Nucleus accumbens (tissue), 56 donors: Measurements from ENCODE around the gene IRAK2.
A peak's percentile ranks its signal among the peaks of the same experiment; 100 is the strongest.
"Not testable (repeated sequence)": the region's sequence is repeated elsewhere in the genome, so short reads cannot be mapped to it uniquely, and the experiment has no call there.

Experiments
- DNase-seq, 56 donors: peaks; one replicate each; lab custom pipeline; 2025; lab: John Stamatoyannopoulos, UW

The IRAK2 gene, protein sequence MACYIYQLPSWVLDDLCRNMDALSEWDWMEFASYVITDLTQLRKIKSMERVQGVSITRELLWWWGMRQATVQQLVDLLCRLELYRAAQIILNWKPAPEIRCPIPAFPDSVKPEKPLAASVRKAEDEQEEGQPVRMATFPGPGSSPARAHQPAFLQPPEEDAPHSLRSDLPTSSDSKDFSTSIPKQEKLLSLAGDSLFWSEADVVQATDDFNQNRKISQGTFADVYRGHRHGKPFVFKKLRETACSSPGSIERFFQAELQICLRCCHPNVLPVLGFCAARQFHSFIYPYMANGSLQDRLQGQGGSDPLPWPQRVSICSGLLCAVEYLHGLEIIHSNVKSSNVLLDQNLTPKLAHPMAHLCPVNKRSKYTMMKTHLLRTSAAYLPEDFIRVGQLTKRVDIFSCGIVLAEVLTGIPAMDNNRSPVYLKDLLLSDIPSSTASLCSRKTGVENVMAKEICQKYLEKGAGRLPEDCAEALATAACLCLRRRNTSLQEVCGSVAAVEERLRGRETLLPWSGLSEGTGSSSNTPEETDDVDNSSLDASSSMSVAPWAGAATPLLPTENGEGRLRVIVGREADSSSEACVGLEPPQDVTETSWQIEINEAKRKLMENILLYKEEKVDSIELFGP

DNA sequence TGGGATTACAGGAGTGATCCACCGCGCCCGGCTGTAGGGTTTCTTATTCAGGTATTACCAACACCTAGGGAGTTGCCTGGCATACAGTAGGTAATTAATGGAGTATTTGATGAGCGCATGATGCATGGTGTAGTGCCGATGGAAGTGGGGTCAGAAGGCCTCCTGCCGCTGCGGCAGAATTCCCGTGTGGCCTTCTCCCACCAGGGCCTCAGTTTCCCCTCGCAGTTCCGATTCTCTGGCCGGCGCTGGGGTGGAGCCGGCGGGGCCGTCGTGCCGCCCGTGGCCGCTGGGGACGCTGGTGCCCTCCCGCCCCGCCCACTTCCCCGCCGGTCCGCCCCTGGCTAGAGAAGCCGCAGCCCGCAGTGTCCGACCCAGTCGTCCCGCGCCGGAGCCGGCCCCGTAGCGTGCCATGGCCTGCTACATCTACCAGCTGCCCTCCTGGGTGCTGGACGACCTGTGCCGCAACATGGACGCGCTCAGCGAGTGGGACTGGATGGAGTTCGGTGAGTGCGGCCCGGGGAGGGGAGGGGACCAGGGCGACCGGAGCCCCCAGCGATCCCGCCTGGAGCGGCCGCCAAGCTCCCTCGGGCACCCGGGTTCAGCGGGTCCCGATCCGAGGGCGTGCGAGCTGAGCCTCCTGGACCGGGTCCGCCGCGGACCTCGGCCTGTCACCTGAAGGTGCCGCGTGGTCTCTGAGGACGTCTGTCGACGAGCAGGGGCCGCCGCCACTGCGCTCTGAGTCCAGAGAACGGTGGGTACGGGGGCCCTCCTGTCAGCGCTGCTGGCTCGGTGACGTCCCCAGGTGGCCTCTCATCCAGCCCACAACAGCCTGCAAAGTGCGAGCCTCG is at the start of gene IRAK2:
TSS of gene IRAK2 (plus strand) at position 374 of the 848 bp plus-strand sequence. CDS start at position 410, 36 bp downstream.
- peak in 47 of 56 donors; percentile 14 to 79 (median 49) for DNase-seq

DNA sequence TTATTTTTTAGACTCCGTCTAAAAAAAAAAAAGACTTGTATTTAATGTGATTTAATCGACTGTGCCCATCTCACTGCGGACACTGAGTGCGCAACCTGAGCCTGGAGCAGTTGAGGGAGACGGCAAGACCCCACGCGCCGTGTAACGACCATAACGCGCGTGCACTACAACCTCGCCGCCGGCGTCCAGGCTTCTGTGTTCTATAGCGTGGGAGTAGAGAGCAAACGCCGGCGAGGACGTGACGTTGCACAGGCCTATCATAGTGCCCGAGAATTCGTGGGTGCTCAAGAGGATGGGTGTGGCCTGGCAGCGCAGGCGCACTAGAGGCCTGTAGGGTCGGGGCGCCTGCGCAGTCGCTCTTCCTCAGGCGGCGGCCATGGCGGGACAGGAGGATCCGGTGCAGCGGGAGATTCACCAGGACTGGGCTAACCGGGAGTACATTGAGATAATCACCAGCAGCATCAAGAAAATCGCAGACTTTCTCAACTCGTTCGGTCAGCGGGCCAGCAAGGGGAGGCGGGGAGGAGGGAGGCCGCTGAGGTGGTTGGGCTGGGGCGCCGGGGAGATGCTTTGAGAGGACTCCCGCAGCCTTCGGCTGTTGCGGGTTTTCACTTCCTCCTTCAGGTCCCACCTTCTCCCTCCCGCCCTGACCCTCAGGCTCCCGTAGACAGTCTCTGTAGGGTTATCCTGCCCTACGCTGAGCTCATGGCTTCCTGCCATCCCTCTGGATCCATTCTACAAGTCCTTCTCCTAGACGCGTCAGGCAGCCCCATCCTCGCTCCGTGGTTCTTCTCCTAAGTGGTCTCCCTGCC is 49.2 kb upstream of the IRAK2 start, which contains the start of gene BRK1:
TSS of gene BRK1 (plus strand) at position 350 of the 812 bp plus-strand sequence. CDS start at position 377, 27 bp downstream.
- DNase-seq: peak in 55 of 56 donors; percentile 73 to 95 (median 89)

DNA sequence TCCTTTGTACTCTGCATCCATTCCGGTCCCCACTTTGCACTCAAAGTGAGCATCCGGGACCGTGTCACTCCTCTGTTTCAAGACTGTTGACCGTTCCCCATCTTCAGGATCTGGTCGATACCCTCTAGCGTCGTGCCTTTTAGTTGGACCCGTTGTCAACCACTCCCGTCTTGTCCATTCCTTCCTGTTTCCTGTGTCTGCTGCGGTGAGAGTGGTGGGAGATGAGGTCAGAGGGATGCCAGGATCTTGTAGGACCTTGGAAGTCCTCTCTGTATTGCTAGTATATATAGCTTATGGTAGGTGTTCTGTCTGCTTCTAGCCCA is 48.6 kb upstream of the IRAK2 start:
- no peak for DNase-seq

GRCh38 chr3:10116928-10117327 is 47.8 kb upstream of the IRAK2 start:
- no peak for DNase-seq

GRCh38 chr3:10119376-10119775 is 45.3 kb upstream of the IRAK2 start:
- no peak for DNase-seq

DNA sequence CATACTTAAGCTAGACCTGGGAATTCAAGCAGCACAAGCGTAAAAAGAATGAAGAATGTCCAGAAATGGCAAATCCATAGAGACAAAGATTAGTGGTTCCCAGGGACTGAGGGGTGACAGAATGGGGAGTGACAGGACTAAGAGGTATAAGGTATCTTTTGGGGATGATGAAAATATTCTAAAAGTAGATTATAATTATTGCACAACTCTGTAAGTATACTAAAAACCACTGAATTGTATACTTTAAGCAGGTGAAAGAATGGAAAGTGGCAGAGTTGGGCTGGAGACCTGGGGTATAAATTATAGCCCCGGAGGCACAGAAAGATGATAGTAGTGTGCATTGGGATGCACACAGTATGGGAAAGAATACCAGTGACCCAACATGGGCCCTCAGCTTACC is 43.7 kb upstream of the IRAK2 start:
- DNase-seq: no peak

GRCh38 chr3:10122724-10123123 is 42.0 kb upstream of the IRAK2 start:
- DNase-seq: no peak

- DNase-seq: not testable (repeated sequence)
Measured at GRCh38 chr3:10135872-10136271, 28.8 kb upstream of the IRAK2 start.

- no peak for DNase-seq
Measured at GRCh38 chr3:10136426-10137005, 28.2 kb upstream of the IRAK2 start.

- DNase-seq: no peak
Measured at GRCh38 chr3:10137178-10137577, 27.5 kb upstream of the IRAK2 start.

- no peak for DNase-seq
Measured at GRCh38 chr3:10140996-10141546, 23.6 kb upstream of the IRAK2 start.

DNA sequence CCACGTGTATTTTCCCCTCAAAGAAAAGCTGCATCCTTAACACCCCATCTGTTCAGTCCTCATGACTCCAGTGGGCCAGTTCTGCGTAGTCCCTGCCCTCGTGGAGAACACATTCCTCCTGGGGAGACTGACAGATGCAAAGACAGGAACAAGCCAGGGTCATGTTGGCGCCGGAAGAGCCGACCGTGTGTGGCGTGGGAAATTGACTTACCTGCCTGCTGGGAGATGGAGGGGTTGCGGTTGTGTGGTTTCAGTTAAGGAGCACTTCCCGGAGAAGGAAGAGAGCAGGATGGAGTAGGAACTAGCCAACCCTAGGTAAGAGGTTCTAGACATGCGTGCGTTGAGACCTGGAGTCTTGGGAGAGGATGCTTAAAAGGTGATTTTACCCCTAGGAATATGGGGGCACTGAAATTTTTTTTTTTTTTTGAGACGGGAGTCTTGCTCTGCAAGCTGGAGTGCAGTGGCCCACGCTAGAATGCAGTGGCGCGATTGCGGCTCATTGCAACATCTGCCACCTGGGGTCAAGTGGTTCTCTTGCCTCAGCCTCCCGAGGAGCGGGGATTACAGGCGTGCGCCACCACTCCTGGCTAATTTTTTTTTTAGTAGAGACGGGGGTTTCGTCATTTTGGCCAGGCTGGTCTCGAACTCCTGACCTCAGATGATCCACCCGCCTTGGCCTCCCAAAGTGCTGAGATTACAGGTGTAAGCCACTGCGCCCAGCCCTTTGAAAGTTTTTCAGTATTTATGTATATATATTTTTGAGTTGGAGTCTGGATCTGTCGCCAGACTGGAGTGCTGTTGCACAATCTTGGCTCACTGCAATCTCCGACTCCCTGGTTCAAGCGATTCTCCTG is 21.8 kb upstream of the IRAK2 start:
- DNase-seq: no peak

DNA sequence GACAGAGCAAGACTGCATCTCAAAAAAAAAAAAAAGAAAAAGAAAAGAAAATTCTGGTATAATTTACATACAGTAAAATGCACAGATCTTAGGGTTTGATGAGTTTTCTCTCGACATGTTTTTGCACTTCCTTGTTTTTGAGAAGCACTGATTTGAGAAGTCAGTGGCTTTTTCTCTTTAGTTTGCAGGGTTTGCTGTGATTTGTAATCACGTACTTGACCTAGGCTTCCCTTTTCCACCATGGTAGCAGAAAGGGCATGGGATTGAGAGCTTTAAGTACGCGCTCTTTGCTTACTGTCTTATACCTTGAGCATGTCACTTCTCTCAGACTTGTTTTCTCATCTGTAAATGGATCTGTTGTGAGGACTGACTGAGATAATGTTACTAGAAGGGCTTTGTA is 19.0 kb upstream of the IRAK2 start:
- no peak for DNase-seq

GRCh38 chr3:10149226-10149625 is 15.5 kb upstream of the IRAK2 start:
- no peak for DNase-seq

DNA sequence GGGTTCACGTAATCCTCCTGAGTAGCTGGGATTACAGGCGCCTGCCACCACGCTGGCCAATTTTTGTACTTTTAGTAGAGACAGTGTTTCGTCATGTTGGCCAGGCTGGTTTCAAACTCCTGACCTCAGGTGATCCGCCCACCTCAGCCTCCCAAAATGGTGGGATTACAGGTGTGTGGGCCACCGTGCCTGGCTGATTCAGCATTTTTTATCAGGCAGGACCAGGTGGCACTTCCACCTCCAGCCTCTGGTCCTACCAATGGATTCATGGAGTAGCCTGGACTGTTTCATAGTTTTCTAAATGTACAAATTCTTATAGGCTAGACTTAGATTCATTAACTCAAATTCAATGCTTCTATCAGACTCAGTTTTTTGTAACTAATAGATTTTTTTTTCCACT is 13.7 kb upstream of the IRAK2 start:
- no peak for DNase-seq

DNA sequence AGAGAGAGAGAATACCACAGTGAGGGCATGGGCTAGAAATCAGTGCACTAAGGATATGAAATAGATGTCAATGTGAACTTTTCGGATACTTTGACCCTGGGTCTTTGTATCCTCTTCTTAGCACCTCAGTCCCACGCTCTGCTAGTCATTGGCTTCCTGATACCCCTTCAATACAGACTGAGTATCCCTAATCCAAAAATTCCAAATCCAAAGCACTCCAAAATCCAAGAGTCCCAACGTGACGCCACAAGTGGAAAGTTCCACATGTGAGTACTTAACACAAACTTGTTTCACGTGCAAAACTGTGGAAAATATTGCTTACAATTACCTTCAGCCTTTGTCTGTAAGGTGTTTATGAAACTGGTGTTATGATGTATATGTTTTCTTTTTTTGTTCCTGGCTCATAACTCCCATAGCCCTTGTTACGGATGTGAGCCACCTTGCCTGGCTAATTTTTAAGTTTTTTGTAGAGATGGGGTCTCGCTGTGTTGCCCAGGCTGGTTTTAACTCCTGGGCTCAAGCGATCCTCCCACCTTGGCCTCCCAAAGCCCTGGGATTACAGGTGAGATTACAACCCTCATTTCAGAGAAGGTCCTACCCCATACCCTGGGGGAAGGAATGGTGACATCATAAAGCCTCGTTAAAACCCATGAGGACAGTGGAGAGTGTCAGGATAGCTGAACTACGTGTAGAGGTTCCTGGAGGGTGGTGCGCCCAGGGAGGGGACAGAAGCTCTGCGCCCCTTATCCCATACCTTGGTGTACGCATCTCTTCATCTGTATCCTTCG is 10.2 kb upstream of the IRAK2 start:
- no peak for DNase-seq

DNA sequence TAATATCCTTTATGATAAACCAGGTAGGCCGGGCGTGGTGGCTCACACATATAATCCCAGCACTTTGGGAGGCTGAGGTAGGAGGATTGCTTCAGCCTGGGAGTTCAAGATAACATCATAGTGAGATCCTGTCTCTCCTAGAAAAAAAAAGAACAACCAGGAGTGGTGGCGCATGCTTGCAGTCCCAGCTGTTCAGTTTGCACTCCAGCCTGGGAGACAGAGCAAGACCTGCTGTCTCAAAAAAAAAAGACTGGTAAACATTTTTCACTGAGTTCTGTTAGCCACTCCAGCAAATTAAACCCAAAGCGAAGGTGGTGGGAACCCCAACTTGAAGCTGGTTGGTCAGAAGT is 9.6 kb upstream of the IRAK2 start:
- no peak for DNase-seq

DNA sequence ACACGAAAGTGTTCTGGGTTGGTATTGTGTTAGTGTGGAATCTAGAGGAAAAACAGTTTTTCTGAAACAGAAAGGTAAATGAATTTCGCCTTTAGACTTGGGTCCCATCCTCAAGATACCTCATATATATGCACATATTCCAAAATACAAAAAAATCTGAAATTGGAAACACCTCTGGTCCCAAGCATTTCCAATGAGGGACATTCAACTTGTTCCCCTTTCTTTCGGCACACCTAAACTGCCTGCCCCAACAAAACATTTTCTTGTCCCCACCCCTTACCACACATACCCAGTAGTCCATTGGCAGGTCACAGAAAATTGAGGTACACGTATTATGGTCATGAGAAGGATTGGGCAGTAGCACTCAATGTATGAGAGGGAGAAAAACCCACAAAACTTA is 9.1 kb upstream of the IRAK2 start:
- no peak for DNase-seq
